Smooth muscle cell (in vitro differentiated cells): ENCODE measurements around the gene CCNJL. TPM values are rescaled to one million over a fixed set of nuclear protein-coding genes. Genes with fewer than 3 reads are reported as not detected.
A peak's percentile ranks its signal among the peaks of the same experiment; 100 is the strongest.

ENCODE experiments used
- DNase-seq: peaks from one replicate; lab custom pipeline; 2025; ENCODE audit not compliant: unreplicated experiment; lab: John Stamatoyannopoulos, UW
- H2AFZ ChIP-seq: fragments of 200-600 bp; sonication (generic); 2 replicates; pipeline ENCODE4 v1.6.0; 2016; ENCODE audit warnings: antibody characterized with exemption, low read depth, mild to moderate bottlenecking
- H3F3A ChIP-seq: fragments of 200-600 bp; sonication (generic); 2 replicates; pipeline ENCODE4 v1.6.0; 2017; ENCODE audit warnings: antibody characterized with exemption, low read depth
- H3K27ac ChIP-seq: fragments of 200-600 bp; sonication (generic); 2 replicates; pipeline ENCODE4 v1.5.1; 2016; ENCODE audit warnings: low read depth, mild to moderate bottlenecking
- H3K27me3 ChIP-seq: fragments of 200-600 bp; sonication (generic); 2 replicates; pipeline ENCODE4 v1.6.1; 2016; ENCODE audit warnings: low read depth, mild to moderate bottlenecking
- H3K36me3 ChIP-seq: fragments of 200-600 bp; sonication (generic); 2 replicates; pipeline ENCODE4 v1.5.1; 2016; ENCODE audit warnings: low read depth
- H3K4me1 ChIP-seq: fragments of 200-600 bp; sonication (generic); 2 replicates; pipeline ENCODE4 v1.5.1; 2016; ENCODE audit warnings: low read depth
- H3K4me2 ChIP-seq: fragments of 200-600 bp; sonication (generic); 2 replicates; pipeline ENCODE4 v1.6.0; 2016; ENCODE audit warnings: mild to moderate bottlenecking
- H3K4me3 ChIP-seq: fragments of 200-600 bp; sonication (generic); 2 replicates; pipeline ENCODE4 v1.5.1; 2016; ENCODE audit warnings: mild to moderate bottlenecking
- H3K79me2 ChIP-seq: fragments of 200-600 bp; sonication (generic); 2 replicates; pipeline ENCODE4 v1.6.0; 2016; ENCODE audit warnings: low read depth, mild to moderate bottlenecking
- H3K9ac ChIP-seq: fragments of 200-600 bp; sonication (generic); 2 replicates; pipeline ENCODE4 v1.6.0; 2016; ENCODE audit warnings: low read depth
- H3K9me3 ChIP-seq: fragments of 200-600 bp; sonication (generic); replicated peaks from 2 replicates; pipeline ENCODE4 v1.5.1; 2016; ENCODE audit warnings: low read depth
- H4K20me1 ChIP-seq: fragments of 200-600 bp; sonication (generic); 2 replicates; pipeline ENCODE4 v1.6.0; 2016; ENCODE audit warnings: low read depth
- WGBS: methylation state at CpG from one replicate; pipeline ENCODE4 v1.1.7; 2016; ENCODE audit warnings: low lambda C conversion rate; 5-methylcytosine and 5-hydroxymethylcytosine counted together
- polyA plus RNA-seq: library from polyadenylated mRNA; unstranded; fragments of >200 nt; fragmentation: Nextera tagmentation; extraction: Ambion mirVana; gene quantifications from 2 replicates; pipeline ENCODE4 v1.2.1, GENCODE V29; 2016
- total RNA-seq: library from RNA; depleted of rRNA; stranded (reverse); fragments of >200 nt; gene quantifications from 2 replicates; pipeline ENCODE4 v1.2.3, GENCODE V29; 2014
- TF ChIP-seq, protein P1 (sequence below): fragments of 200-600 bp; sonication (generic); IDR thresholded peaks from 2 replicates; pipeline ENCODE4 v1.5.1; 2017; ENCODE audit warnings: borderline replicate concordance, mild to moderate bottlenecking, antibody characterized with exemption; ENCODE audit not compliant: insufficient read depth, poor library complexity, severe bottlenecking

The CCNJL gene
- total and polyA plus RNA-seq, 2 experiments from 2014 or later = 3.4 to 6.2 TPM

DNA sequence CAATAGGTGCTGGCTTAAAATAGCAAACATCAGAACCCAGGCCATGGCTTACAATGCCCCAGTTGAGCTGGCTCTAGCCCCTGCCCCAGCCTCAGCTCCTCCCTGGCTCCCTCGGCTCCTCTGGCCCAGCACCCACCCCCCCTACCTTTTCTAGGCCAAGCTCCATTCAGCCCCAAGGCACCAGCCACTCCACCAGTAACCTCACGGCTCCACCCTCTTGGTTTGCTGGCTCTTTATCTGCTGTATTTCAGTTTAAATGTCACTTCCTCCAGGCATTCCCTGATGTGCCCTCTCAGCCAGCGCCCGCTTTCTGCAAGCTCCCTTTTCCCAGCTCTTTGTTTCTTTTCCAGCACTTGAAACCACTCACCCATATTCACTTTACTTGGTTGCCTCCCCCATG lies 47.5 kb upstream of the CCNJL start:
- Histone ChIP-seq H3K4me3 (no peak overlapping the region), H3K9me3 (no peaks in the 10 kb centered on the region), H3F3A (peaks cover 8% of the 10 kb centered on the region), H3K4me1 (peaks cover 16% of the 10 kb centered on the region), H3K27me3 (no peaks in the 10 kb centered on the region), H3K36me3 (no peaks in the 10 kb centered on the region), H3K27ac (no peak overlapping the region), H3K4me2 (peak overlapping the region; percentile 12), H2AFZ (peak overlapping the region; percentile 52), H3K79me2 (no peaks in the 10 kb centered on the region), H4K20me1 (no peaks in the 10 kb centered on the region), H3K9ac (no peak overlapping the region)
- 29% methylated on average over 4 of the region's 4 CpGs for WGBS
- no peak for DNase-seq
- TF ChIP-seq, protein P1, sequence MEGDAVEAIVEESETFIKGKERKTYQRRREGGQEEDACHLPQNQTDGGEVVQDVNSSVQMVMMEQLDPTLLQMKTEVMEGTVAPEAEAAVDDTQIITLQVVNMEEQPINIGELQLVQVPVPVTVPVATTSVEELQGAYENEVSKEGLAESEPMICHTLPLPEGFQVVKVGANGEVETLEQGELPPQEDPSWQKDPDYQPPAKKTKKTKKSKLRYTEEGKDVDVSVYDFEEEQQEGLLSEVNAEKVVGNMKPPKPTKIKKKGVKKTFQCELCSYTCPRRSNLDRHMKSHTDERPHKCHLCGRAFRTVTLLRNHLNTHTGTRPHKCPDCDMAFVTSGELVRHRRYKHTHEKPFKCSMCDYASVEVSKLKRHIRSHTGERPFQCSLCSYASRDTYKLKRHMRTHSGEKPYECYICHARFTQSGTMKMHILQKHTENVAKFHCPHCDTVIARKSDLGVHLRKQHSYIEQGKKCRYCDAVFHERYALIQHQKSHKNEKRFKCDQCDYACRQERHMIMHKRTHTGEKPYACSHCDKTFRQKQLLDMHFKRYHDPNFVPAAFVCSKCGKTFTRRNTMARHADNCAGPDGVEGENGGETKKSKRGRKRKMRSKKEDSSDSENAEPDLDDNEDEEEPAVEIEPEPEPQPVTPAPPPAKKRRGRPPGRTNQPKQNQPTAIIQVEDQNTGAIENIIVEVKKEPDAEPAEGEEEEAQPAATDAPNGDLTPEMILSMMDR = no peak

DNA sequence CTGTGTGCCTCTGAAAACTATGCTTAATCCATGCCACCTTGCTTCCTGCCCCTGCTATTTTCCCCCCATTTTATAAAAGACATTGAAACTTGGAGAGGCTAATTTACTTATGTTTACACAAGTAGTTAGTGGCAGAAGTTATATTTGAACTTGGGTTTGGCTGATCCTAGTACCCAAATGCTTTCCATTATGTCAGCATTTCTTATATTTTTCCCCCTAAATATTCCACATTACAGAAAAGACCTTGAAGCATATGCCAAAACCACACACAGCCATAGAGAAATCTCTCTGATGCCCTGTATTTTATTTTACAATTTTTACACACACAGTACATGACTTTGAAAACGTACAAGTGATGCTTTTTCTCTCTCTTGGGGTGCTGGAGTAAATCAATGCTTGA lies 46.9 kb upstream of the CCNJL start:
- Histone ChIP-seq H3K27ac (no peak overlapping the region), H3K4me3 (no peak overlapping the region), H3K36me3 (no peaks in the 10 kb centered on the region), H3K27me3 (no peaks in the 10 kb centered on the region), H3K4me1 (peaks cover 16% of the 10 kb centered on the region), H3F3A (peaks cover 8% of the 10 kb centered on the region), H3K9ac (no peak overlapping the region), H3K9me3 (no peaks in the 10 kb centered on the region), H2AFZ (no peak overlapping the region), H3K79me2 (no peaks in the 10 kb centered on the region), H4K20me1 (no peaks in the 10 kb centered on the region), H3K4me2 (no peak overlapping the region)
- TF ChIP-seq, protein P1 = no peak
- WGBS = 0% methylated on average over 1 of the region's 1 CpG
- DNase-seq = no peak

GRCh38 chr5:160357861-160358411 lies 45.6 kb upstream of the CCNJL start:
- H3K9me3 ChIP-seq = no peaks in the 10 kb centered on the region
- peaks cover 6% of the 10 kb centered on the region for H3K4me1 ChIP-seq
- no peak overlapping the region for H3K27ac ChIP-seq
- no peak overlapping the region for H3K4me2 ChIP-seq
- no peaks in the 10 kb centered on the region for H3K79me2 ChIP-seq
- no peak overlapping the region for H3K9ac ChIP-seq
- no peak overlapping the region for H3K4me3 ChIP-seq
- no peaks in the 10 kb centered on the region for H3K27me3 ChIP-seq
- TF ChIP-seq, protein P1 = no peak
- 95% methylated on average over 6 of the region's 7 CpGs for WGBS
- H3F3A ChIP-seq = peaks cover under 1% of the 10 kb centered on the region
- no peaks in the 10 kb centered on the region for H4K20me1 ChIP-seq
- no peak for DNase-seq
- H2AFZ ChIP-seq = no peak overlapping the region
- H3K36me3 ChIP-seq = no peaks in the 10 kb centered on the region

DNA sequence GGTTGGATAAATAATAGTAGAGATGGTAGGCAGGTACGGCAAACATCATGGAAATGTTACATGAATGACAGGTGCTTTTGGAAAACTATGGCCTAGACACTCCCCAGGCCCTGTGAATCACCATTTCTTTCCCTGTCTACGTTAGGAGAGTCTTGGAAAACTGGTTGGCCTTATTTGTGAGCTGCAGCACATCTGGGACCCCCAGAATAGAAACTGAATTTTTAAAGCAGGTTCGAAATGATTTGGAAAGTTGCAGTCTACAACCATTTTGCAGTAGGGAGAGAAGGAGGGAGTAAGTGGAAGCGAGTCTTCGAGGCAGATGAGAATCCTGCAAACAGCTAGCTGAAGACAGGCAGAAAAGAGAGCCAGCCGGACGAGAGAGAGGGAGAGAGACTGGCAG lies 45.0 kb upstream of the CCNJL start:
- no peaks in the 10 kb centered on the region for H3F3A ChIP-seq
- H4K20me1 ChIP-seq = no peaks in the 10 kb centered on the region
- peaks cover 4% of the 10 kb centered on the region for H3K4me1 ChIP-seq
- no peak for DNase-seq
- H3K27ac ChIP-seq = no peak overlapping the region
- H3K4me3 ChIP-seq = no peak overlapping the region
- no peak overlapping the region for H3K4me2 ChIP-seq
- H3K9ac ChIP-seq = no peak overlapping the region
- no peaks in the 10 kb centered on the region for H3K27me3 ChIP-seq
- H3K36me3 ChIP-seq = no peaks in the 10 kb centered on the region
- no peaks in the 10 kb centered on the region for H3K79me2 ChIP-seq
- WGBS = 89% methylated on average over 7 of the region's 7 CpGs
- no peaks in the 10 kb centered on the region for H3K9me3 ChIP-seq
- no peak overlapping the region for H2AFZ ChIP-seq
- TF ChIP-seq, protein P1 = no peak
